ENCODE results near the gene FGF7. TPM values are rescaled to one million over a fixed set of nuclear protein-coding genes. Genes with fewer than 3 reads are reported as not detected.
"Not testable (repeated sequence)": the region's sequence is repeated elsewhere in the genome, so short reads cannot be mapped to it uniquely, and the experiment has no call there.

Gene FGF7
- total RNA-seq, 2 donors from 2014 or later: not detected

DNA sequence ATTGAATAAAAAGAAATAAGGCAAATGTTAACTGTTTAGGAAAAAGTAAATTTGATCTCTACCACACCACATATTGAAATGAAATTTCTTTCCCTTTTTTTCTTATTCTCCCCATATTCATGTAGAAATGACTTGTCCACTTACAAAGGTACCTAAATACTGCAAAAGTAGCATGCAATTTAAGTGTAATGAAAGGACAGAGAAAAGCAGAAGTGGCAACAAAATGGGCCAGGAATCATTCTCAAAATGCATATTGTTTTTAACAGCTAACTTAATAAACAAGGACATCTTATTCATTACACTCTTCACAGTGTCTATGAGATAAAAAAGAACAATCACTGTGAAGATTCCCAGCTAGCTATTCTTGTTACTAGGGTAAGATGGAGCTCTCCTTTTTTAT lies 40.6 kb upstream of the FGF7 start:
- no peak for TF ChIP-seq CTCF (conservative IDR thresholded peaks at IDR 0.05)
- H3K4me3 Mint-ChIP-seq: no peak overlapping the region
- Histone ChIP-seq H3K36me3 (ENCODE audit: control insufficient read depth, insufficient read depth, low read length) (no peaks in the 10 kb centered on the region), H3K27me3 (ENCODE audit: control insufficient read depth, insufficient read depth, low read length, poor library complexity, severe bottlenecking) (no peaks in the 10 kb centered on the region), H3K4me1 (ENCODE audit: control insufficient read depth, insufficient read depth, low read length) (peaks cover 6% of the 10 kb centered on the region), H3K27ac (ENCODE audit: low read depth, low read length) (no peak overlapping the region), H3K9ac (ENCODE audit: extremely low read depth, low read length, poor library complexity, severe bottlenecking) (no peak overlapping the region), H3K9me3 (ENCODE audit: control insufficient read depth, low read length) (no peaks in the 10 kb centered on the region), H3K4me3 (ENCODE audit: low read length) (no peak overlapping the region)
- H3K36me3 Mint-ChIP-seq (ENCODE audit: low read depth): no peaks in the 10 kb centered on the region
- H3K27me3 Mint-ChIP-seq (ENCODE audit: insufficient read depth): no peaks in the 10 kb centered on the region
- no peak overlapping the region for H3K27ac Mint-ChIP-seq
- no peaks in the 10 kb centered on the region for H3K9me3 Mint-ChIP-seq
- no peak for DNase-seq
- peaks cover 29% of the 10 kb centered on the region for H3K4me1 Mint-ChIP-seq

- H3K27ac Mint-ChIP-seq: no peak overlapping the region
- H3K4me3 ChIP-seq (ENCODE audit: low read length): no peak overlapping the region
These were observed 39.8 kb upstream of the FGF7 start for GRCh38 chr15:49383266-49383665.

GRCh38 chr15:49387471-49387870 lies 35.6 kb upstream of the FGF7 start:
- no peak overlapping the region for H3K9ac ChIP-seq (ENCODE audit: extremely low read depth, low read length, poor library complexity, severe bottlenecking)
- 93% methylated on average over 2 of the region's 2 CpGs; no CpG with 5 or more reads in 1 of the 2 experiments for WGBS, 2 experiments (ENCODE audit: insufficient coverage in 1 of 2, insufficient read length in 1 of 2)
- no peaks in the 10 kb centered on the region for H3K27me3 Mint-ChIP-seq (ENCODE audit: insufficient read depth)
- H3K9me3 ChIP-seq (ENCODE audit: control insufficient read depth, low read length): no peaks in the 10 kb centered on the region
- H3K27me3 ChIP-seq (ENCODE audit: control insufficient read depth, insufficient read depth, low read length, poor library complexity, severe bottlenecking): no peaks in the 10 kb centered on the region
- no peaks in the 10 kb centered on the region for H3K9me3 Mint-ChIP-seq
- no peak overlapping the region for H3K4me3 Mint-ChIP-seq
- H3K4me3 ChIP-seq (ENCODE audit: low read length): no peak overlapping the region
- H3K4me1 ChIP-seq (ENCODE audit: control insufficient read depth, insufficient read depth, low read length): peaks cover 4% of the 10 kb centered on the region
- DNase-seq: no peak
- no peak overlapping the region for H3K27ac Mint-ChIP-seq
- peaks cover 19% of the 10 kb centered on the region for H3K4me1 Mint-ChIP-seq
- no peaks in the 10 kb centered on the region for H3K36me3 ChIP-seq (ENCODE audit: control insufficient read depth, insufficient read depth, low read length)
- no peak for TF ChIP-seq CTCF (conservative IDR thresholded peaks at IDR 0.05)
- no peaks in the 10 kb centered on the region for H3K36me3 Mint-ChIP-seq (ENCODE audit: low read depth)
- H3K27ac ChIP-seq (ENCODE audit: low read depth, low read length): no peak overlapping the region

More at GRCh38 chr15:49383266-49383665, 39.8 kb upstream of the FGF7 start:
- Mint-ChIP-seq H3K4me3 (no peak overlapping the region), H3K36me3 (ENCODE audit: low read depth) (no peaks in the 10 kb centered on the region), H3K9me3 (no peaks in the 10 kb centered on the region), H3K27me3 (ENCODE audit: insufficient read depth) (no peaks in the 10 kb centered on the region), H3K4me1 (peaks cover 29% of the 10 kb centered on the region)
- Histone ChIP-seq H3K9ac (ENCODE audit: extremely low read depth, low read length, poor library complexity, severe bottlenecking) (no peak overlapping the region), H3K27ac (ENCODE audit: low read depth, low read length) (no peak overlapping the region), H3K9me3 (ENCODE audit: control insufficient read depth, low read length) (no peaks in the 10 kb centered on the region), H3K36me3 (ENCODE audit: control insufficient read depth, insufficient read depth, low read length) (no peaks in the 10 kb centered on the region), H3K4me1 (ENCODE audit: control insufficient read depth, insufficient read depth, low read length) (peaks cover 6% of the 10 kb centered on the region), H3K27me3 (ENCODE audit: control insufficient read depth, insufficient read depth, low read length, poor library complexity, severe bottlenecking) (no peaks in the 10 kb centered on the region)
- DNase-seq: no peak
- TF ChIP-seq CTCF (conservative IDR thresholded peaks at IDR 0.05): no peak
- 88% methylated on average over 1 of the region's 1 CpG; no CpG with 5 or more reads in 1 of the 2 experiments for WGBS, 2 experiments (ENCODE audit: insufficient coverage in 1 of 2, insufficient read length in 1 of 2)

DNA sequence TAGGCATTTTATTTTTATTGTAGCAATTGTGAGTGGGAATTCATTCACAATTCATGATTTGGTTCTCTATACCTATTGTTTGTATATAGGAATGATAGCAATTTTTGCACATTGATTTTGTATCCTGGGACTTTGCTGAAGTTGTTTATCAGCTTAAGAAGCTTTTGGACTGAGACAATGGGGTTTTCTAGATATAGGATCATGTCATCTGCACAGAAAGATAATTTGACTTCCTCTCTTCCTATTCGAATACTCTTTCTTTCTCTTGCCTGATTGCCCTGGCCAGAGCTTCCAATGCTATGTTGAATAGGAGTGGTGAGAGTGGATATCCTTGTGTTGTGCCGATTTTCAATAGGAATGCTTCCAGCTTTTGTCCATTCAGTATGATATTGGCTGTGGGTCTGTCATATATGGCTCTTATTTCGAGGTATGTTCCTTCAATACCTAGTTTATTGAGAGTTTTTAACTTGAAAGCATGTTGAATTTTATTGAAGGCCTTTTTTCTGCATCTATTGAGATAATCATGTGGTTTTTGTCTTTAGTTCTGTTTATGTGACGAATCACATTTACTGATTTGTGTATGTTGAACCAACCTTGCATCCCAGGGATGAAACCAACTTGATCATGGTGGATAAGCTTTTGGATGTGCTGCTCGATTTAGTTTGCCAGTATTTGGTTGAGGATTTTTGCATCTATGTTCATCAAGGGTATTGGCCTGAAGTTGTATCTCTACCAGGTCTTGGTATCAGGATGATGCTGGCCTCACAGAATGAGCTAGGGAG lies 20.3 kb upstream of the FGF7 start:
- not testable (repeated sequence) for DNase-seq; H3K4me1 ChIP-seq (ENCODE audit: control insufficient read depth, insufficient read depth, low read length); H3K36me3 ChIP-seq (ENCODE audit: control insufficient read depth, insufficient read depth, low read length); H3K27ac ChIP-seq (ENCODE audit: low read depth, low read length); H3K4me3 ChIP-seq (ENCODE audit: low read length); H3K27me3 Mint-ChIP-seq (ENCODE audit: insufficient read depth); H3K27ac Mint-ChIP-seq; H3K9me3 ChIP-seq (ENCODE audit: control insufficient read depth, low read length); H3K9me3 Mint-ChIP-seq; H3K27me3 ChIP-seq (ENCODE audit: control insufficient read depth, insufficient read depth, low read length, poor library complexity, severe bottlenecking); H3K36me3 Mint-ChIP-seq (ENCODE audit: low read depth); H3K4me1 Mint-ChIP-seq; H3K9ac ChIP-seq (ENCODE audit: extremely low read depth, low read length, poor library complexity, severe bottlenecking); H3K4me3 Mint-ChIP-seq
- 90 to 93% methylated on average over 3 to 5 of the region's 5 CpGs for WGBS, 2 experiments (ENCODE audit: insufficient coverage in 1 of 2, insufficient read length in 1 of 2)

All from endodermal cell (in vitro differentiated cells).